HepG2 (cell line): ENCODE data around the gene PLEKHG4. TPM values are rescaled to one million over a fixed set of nuclear protein-coding genes. Genes with fewer than 3 reads are reported as not detected.

Source experiments
- ATAC-seq: fragments of 200-7000 bp; cut with Tn5 transposase; 3 replicates; pipeline ENCODE4 v1.9.1; 2020; ENCODE audit warnings: mild to moderate bottlenecking, moderate library complexity
- BruUV-seq: library from RNA; stranded (reverse); fragments of 400-500 nt; replicated peaks from 2 replicates; lab custom pipeline; 2021; lab: Mats Ljungman, UMichigan
- CTCF ChIA-PET: fragments of 300-600 bp; formaldehyde crosslinking; extraction: SDS; loops from one replicate; lab custom pipeline; 2021; ENCODE audit warnings: low total read pairs, inconsistent platforms, low intra/inter-chr PET ratio; lab: Yijun Ruan, JAX
- POLR2A ChIA-PET: fragments of 350-600 bp; sonication (Branson Sonifier 250); formaldehyde crosslinking; loops from one replicate; lab custom pipeline; 2020; ENCODE audit warnings: antibody characterized with exemption, inconsistent platforms; lab: Yijun Ruan, JAX
- DNase-seq: peaks from one replicate; pipeline ENCODE4 v3.0.0-alpha.2; 2015; ENCODE audit warnings: low spot score
- FAIRE-seq: peaks from 3 replicates; lab custom pipeline; 2011; peaks lifted over from hg19 to GRCh38; lab: Jason Lieb, UNC
- H2AFZ ChIP-seq: one replicate; pipeline ENCODE4 v1.6.1; 2011; ENCODE audit warnings: low read length, inconsistent platforms
- H3K27ac ChIP-seq: fragments of 300-600 bp; 3 replicates; pipeline ENCODE4 v1.8.0; 2011; ENCODE audit warnings: mixed run types, mild to moderate bottlenecking, mixed read lengths, low read length, inconsistent platforms; ENCODE audit not compliant: insufficient read depth; ENCODE audit errors: extremely low read length
- H3K27me3 ChIP-seq, 2 experiments: fragments of 200-600 bp in 1 of 2; 2 replicates in 1 of 2; 3 replicates in 1 of 2; pipeline versions ENCODE4 v1.6.0 to v1.8.0; 2011; ENCODE audit warnings: low read length in 2 of 2, mild to moderate bottlenecking in 2 of 2, moderate library complexity in 2 of 2, inconsistent platforms in 1 of 2; ENCODE audit not compliant: insufficient read depth in 2 of 2, control insufficient read depth in 1 of 2
- H3K36me3 ChIP-seq, 2 experiments: fragments of 200-600 bp in 1 of 2; replicated peaks in 1 of 2; 2 replicates in 1 of 2; 3 replicates in 1 of 2; pipeline versions ENCODE4 v1.5.1 to v1.8.0; 2011; ENCODE audit warnings: low read length in 2 of 2, inconsistent platforms in 1 of 2; ENCODE audit not compliant: insufficient read depth in 2 of 2, control insufficient read depth in 1 of 2
- H3K4me1 ChIP-seq: 2 replicates; pipeline ENCODE4 v1.5.1; 2012; ENCODE audit warnings: low read length, inconsistent platforms; ENCODE audit not compliant: insufficient read depth
- H3K4me2 ChIP-seq: 2 replicates; pipeline ENCODE4 v1.6.0; 2011; ENCODE audit warnings: low read depth, low read length, inconsistent platforms
- H3K4me3 ChIP-seq, 3 experiments: fragments of 200-600 bp in 1 of 3; sonication (generic), shearing (Covaris generic) in 1 of 3; replicated peaks in 1 of 3; 2 replicates each; pipeline ENCODE4 v1.5.1; 2011 to 2016; ENCODE audit warnings: low read length in 3 of 3, inconsistent platforms in 2 of 3, low read depth in 2 of 3, mild to moderate bottlenecking in 2 of 3, control low read depth in 1 of 3, mixed read lengths in 1 of 3; ENCODE audit not compliant: insufficient read depth in 1 of 3
- H3K79me2 ChIP-seq: one replicate; pipeline ENCODE4 v1.6.1; 2011; ENCODE audit warnings: low read length, inconsistent platforms; ENCODE audit not compliant: insufficient read depth
- H3K9ac ChIP-seq: 2 replicates; pipeline ENCODE4 v1.6.0; 2011; ENCODE audit warnings: mild to moderate bottlenecking, low read depth, low read length, inconsistent platforms; ENCODE audit not compliant: insufficient read depth
- H3K9me3 ChIP-seq: 2 replicates; pipeline ENCODE4 v1.5.1; 2012; ENCODE audit warnings: mild to moderate bottlenecking, low read length
- H4K20me1 ChIP-seq: 2 replicates; pipeline ENCODE4 v1.6.0; 2011; ENCODE audit warnings: inconsistent platforms, mild to moderate bottlenecking, low read length, moderate library complexity; ENCODE audit not compliant: insufficient read depth
- CBX1 ChIP-seq: IDR thresholded peaks from one replicate; pipeline ENCODE4 v1.6.1; 2016; ENCODE audit warnings: antibody characterized with exemption, low read depth
- CENPT ChIP-seq: sonication (generic); formaldehyde crosslinking; IDR thresholded peaks from 2 replicates; pipeline ENCODE4 v1.8.0; 2022; ENCODE audit warnings: low read depth, mild to moderate bottlenecking, moderate library complexity, missing genetic modification reagents
- CENPX ChIP-seq: sonication (generic); formaldehyde crosslinking; IDR thresholded peaks from 2 replicates; pipeline ENCODE4 v1.9.0; 2021; ENCODE audit warnings: mild to moderate bottlenecking, missing genetic modification reagents, moderate library complexity
- DZIP1 ChIP-seq: sonication (generic); formaldehyde crosslinking; IDR thresholded peaks from 2 replicates; pipeline ENCODE4 v1.5.0; 2020; ENCODE audit warnings: mild to moderate bottlenecking, missing genetic modification reagents
- FOXM1 ChIP-seq: sonication (generic); formaldehyde crosslinking; IDR thresholded peaks from 2 replicates; pipeline ENCODE4 v1.5.0; 2020; ENCODE audit warnings: missing genetic modification reagents
- GATAD1 ChIP-seq: IDR thresholded peaks from 2 replicates; pipeline ENCODE4 v1.6.1; 2016; ENCODE audit warnings: missing genetic modification reagents, missing compliant biosample characterization
- GTF2F1 ChIP-seq: fragments of 150-350 bp; IDR thresholded peaks from 2 replicates; pipeline ENCODE4 v1.6.1; 2014; ENCODE audit warnings: low read length
- HNF4G ChIP-seq, 2 experiments: sonication (generic) in 1 of 2; formaldehyde crosslinking in 1 of 2; IDR thresholded peaks; 2 replicates each; pipeline versions ENCODE4 v1.4.0 to v1.6.1; 2011 to 2020; ENCODE audit warnings: borderline replicate concordance in 2 of 2, low read depth in 2 of 2, mild to moderate bottlenecking in 2 of 2, low read length in 1 of 2, missing genetic modification reagents in 1 of 2, moderate library complexity in 1 of 2
- KLF16 ChIP-seq, 2 experiments: sonication (generic) in 1 of 2; formaldehyde crosslinking in 1 of 2; IDR thresholded peaks; 2 replicates each; pipeline versions ENCODE4 v1.6.1 to v1.8.0; 2016 to 2023; ENCODE audit warnings: missing genetic modification reagents in 2 of 2, missing compliant biosample characterization in 1 of 2
- REST ChIP-seq, 2 experiments: IDR thresholded peaks; 2 replicates each; pipeline ENCODE4 v1.6.1; 2011 to 2012; ENCODE audit warnings: low read length in 2 of 2, borderline replicate concordance in 1 of 2, low read depth in 1 of 2, mild to moderate bottlenecking in 1 of 2, moderate library complexity in 1 of 2
- SMAD9 ChIP-seq: sonication (generic); formaldehyde crosslinking; IDR thresholded peaks from 2 replicates; pipeline ENCODE4 v1.5.1; 2020; ENCODE audit warnings: mild to moderate bottlenecking, missing genetic modification reagents
- SRSF1 ChIP-seq: fragments of 200-400 bp; formaldehyde crosslinking; optimal IDR thresholded peaks from 2 replicates; pipeline ENCODE3; 2017; ENCODE audit warnings: mild to moderate bottlenecking, low read depth, low read length, moderate library complexity
- SSRP1 ChIP-seq: IDR thresholded peaks from 2 replicates; pipeline ENCODE4 v1.6.1; 2016; ENCODE audit warnings: control low read depth
- SUZ12 ChIP-seq: fragments of 150-350 bp; IDR thresholded peaks from 2 replicates; pipeline ENCODE4 v1.6.1; 2014; ENCODE audit warnings: low read depth, low read length
- TBX2 ChIP-seq: sonication (generic); formaldehyde crosslinking; IDR thresholded peaks from 2 replicates; pipeline ENCODE4 v1.5.0; 2020; ENCODE audit warnings: missing genetic modification reagents, mild to moderate bottlenecking, borderline replicate concordance
- ZNF263 ChIP-seq: sonication (generic); formaldehyde crosslinking; IDR thresholded peaks from 2 replicates; pipeline ENCODE4 v1.4.0; 2020; ENCODE audit warnings: missing genetic modification reagents
- ZNF549 ChIP-seq: sonication (generic); formaldehyde crosslinking; IDR thresholded peaks from 2 replicates; pipeline ENCODE4 v1.5.0; 2020; ENCODE audit warnings: missing genetic modification reagents
- ZNF780A ChIP-seq: sonication (generic); formaldehyde crosslinking; IDR thresholded peaks from 2 replicates; pipeline ENCODE4 v1.8.0; 2022; ENCODE audit warnings: mild to moderate bottlenecking, missing genetic modification reagents, moderate library complexity
- WGBS: methylation state at CpG from one replicate; pipeline ENCODE4 v1.1.6; 2017; ENCODE audit warnings: low lambda C conversion rate; 5-methylcytosine and 5-hydroxymethylcytosine counted together
- in situ Hi-C: cut with HindIII; loops from 2 replicates; pipeline ENCODE4 v1.10.0; 2017; ENCODE audit warnings: low pct_unique_long_range_greater_than_20kb; ENCODE audit not compliant: extremely low pct_ligation_motif_present
- intact Hi-C: fragments of 100-400 bp; cut with micrococcal nuclease; formaldehyde crosslinking; loops from one replicate; pipeline ENCODE4 v1.10.0; 2022; ENCODE audit not compliant: unreplicated experiment
- polyA plus RNA-seq, 8 experiments: library from polyadenylated mRNA; depleted of rRNA in 3 of 8; stranded (reverse) in 7 of 8; unstranded in 1 of 8; fragments of >200 nt; fragmentation: Illumina TruSeq in 4 of 8; extraction: Trizol in 4 of 8; gene quantifications; 2 replicates each; pipeline versions ENCODE4 v1.2.1 to v1.2.3, GENCODE V29; 2011 to 2016; ENCODE audit warnings: low read depth in 4 of 8, missing spikeins in 1 of 8, mixed read lengths in 1 of 8; ENCODE audit not compliant: insufficient read depth in 1 of 8
- total RNA-seq, 5 experiments: library from RNA; depleted of rRNA; stranded (reverse); fragments of >200 nt; fragmentation: Illumina TruSeq; extraction: Trizol; gene quantifications; 2 replicates each; pipeline ENCODE4 v1.2.3, GENCODE V29; 2016; ENCODE audit warnings: low read depth in 1 of 5

PLEKHG4 gene
- total and polyA plus RNA-seq, 2 of the 13 experiments (the other 11 are each of a cell fraction or from before 2014, with no cell fraction given) = 7.1 to 13.6 TPM

DNA sequence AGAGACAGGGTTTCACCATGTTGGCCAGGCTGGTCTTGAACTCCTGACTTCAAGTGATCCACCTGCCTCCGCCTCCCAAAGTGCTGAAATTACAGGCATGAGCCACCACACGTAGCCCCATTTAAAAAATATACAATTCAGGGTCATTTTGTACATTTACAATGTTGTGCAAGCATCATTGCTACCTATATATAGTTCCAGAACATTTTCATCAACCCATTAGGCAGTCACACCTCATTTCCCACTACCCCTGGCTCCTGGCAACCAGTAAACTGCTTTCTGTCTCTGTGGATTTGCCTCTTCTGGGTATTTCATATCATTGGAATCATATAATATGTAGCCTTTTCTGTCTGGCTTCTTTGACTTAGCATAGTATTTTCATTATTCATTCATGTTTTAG, 54.0 kb downstream of the PLEKHG4 start (continued):
- TF ChIP-seq TBX2 = no peak
- no peak for TF ChIP-seq ZNF549 (CRISPR knock-in tag)
- no peak for TF ChIP-seq DZIP1 (CRISPR knock-in tag)
- no peak for TF ChIP-seq FOXM1 (CRISPR knock-in tag)
- TF ChIP-seq SSRP1 (CRISPR knock-in tag) = no peak
- no peak for TF ChIP-seq ZNF780A (CRISPR knock-in tag)
- no peak for TF ChIP-seq CENPX (CRISPR knock-in tag)
- TF ChIP-seq CENPT (CRISPR knock-in tag) = no peak
- TF ChIP-seq CBX1 = no peak
- TF ChIP-seq HNF4G (IDR thresholded peaks at IDR 0.05; ENCODE audit: borderline replicate concordance, low read depth, low read length) = no peak
- no peak for TF ChIP-seq HNF4G (CRISPR knock-in tag; IDR thresholded peaks at IDR 0.05; ENCODE audit: borderline replicate concordance, low read depth)
- TF ChIP-seq, all 625 proteins: peak for 0

- DNase-seq (no peak), ATAC-seq (no peak), FAIRE-seq (no peak)
- H3K27ac ChIP-seq = no peak overlapping the region
- no peak overlapping the region for H3K4me2 ChIP-seq
- H3K4me1 ChIP-seq = no peaks in the 10 kb centered on the region
- intact Hi-C loops = no loop called here
- in situ Hi-C loops = no loop called here
- 53% methylated on average over 1 of the region's 1 CpG for WGBS
- ChIA-PET POLR2A (no interaction called here), CTCF (no interaction called here)
- no peak overlapping the region for H3K4me3 ChIP-seq
- H3K9me3 ChIP-seq = no peaks in the 10 kb centered on the region
- H4K20me1 ChIP-seq = no peaks in the 10 kb centered on the region
- H3K79me2 ChIP-seq = no peaks in the 10 kb centered on the region
- no peaks in the 10 kb centered on the region for H3K36me3 ChIP-seq
- BruUV-seq = no TSS peak
- H3K27me3 ChIP-seq = no peaks in the 10 kb centered on the region
- no peak overlapping the region for H3K9ac ChIP-seq
- H2AFZ ChIP-seq = no peak overlapping the region
- TF ChIP-seq GTF2F1 (no peak), SMAD9 (CRISPR knock-in tag) (no peak), SUZ12 (no peak), KLF16 (CRISPR knock-in tag; IDR thresholded peaks at IDR 0.05) (no peak), SRSF1 (no peak), ZNF263 (CRISPR knock-in tag) (no peak), REST (IDR thresholded peaks at IDR 0.05; ENCODE audit: borderline replicate concordance in 1 of 2, low read depth in 1 of 2, low read length in 2 of 2) (no peak), GATAD1 (CRISPR knock-in tag) (no peak)
These were observed 56.8 kb downstream of the PLEKHG4 start for GRCh38 chr16:67336116-67336515.
